HepG2 (cell line): ENCODE measurements around the gene GNA12. TPM values are rescaled to one million over a fixed set of nuclear protein-coding genes. Genes with fewer than 3 reads are reported as not detected.

ENCODE experiments used
- ATAC-seq: fragments of 200-7000 bp; cut with Tn5 transposase; 3 replicates; pipeline ENCODE4 v1.9.1; 2020; ENCODE audit warnings: mild to moderate bottlenecking, moderate library complexity
- BruUV-seq: library from RNA; stranded (reverse); fragments of 400-500 nt; replicated peaks from 2 replicates; lab custom pipeline; 2021; lab: Mats Ljungman, UMichigan
- CTCF ChIA-PET: fragments of 300-600 bp; formaldehyde crosslinking; extraction: SDS; loops from one replicate; lab custom pipeline; 2021; ENCODE audit warnings: low total read pairs, inconsistent platforms, low intra/inter-chr PET ratio; lab: Yijun Ruan, JAX
- POLR2A ChIA-PET: fragments of 350-600 bp; sonication (Branson Sonifier 250); formaldehyde crosslinking; loops from one replicate; lab custom pipeline; 2020; ENCODE audit warnings: antibody characterized with exemption, inconsistent platforms; lab: Yijun Ruan, JAX
- DNase-seq: peaks from one replicate; pipeline ENCODE4 v3.0.0-alpha.2; 2015; ENCODE audit warnings: low spot score
- FAIRE-seq: peaks from 3 replicates; lab custom pipeline; 2011; peaks lifted over from hg19 to GRCh38; lab: Jason Lieb, UNC
- H2AFZ ChIP-seq: one replicate; pipeline ENCODE4 v1.6.1; 2011; ENCODE audit warnings: low read length, inconsistent platforms
- H3K27ac ChIP-seq: fragments of 300-600 bp; 3 replicates; pipeline ENCODE4 v1.8.0; 2011; ENCODE audit warnings: mixed run types, mild to moderate bottlenecking, mixed read lengths, low read length, inconsistent platforms; ENCODE audit not compliant: insufficient read depth; ENCODE audit errors: extremely low read length
- H3K27me3 ChIP-seq, 2 experiments: fragments of 200-600 bp in 1 of 2; 2 replicates in 1 of 2; 3 replicates in 1 of 2; pipeline versions ENCODE4 v1.6.0 to v1.8.0; 2011; ENCODE audit warnings: low read length in 2 of 2, mild to moderate bottlenecking in 2 of 2, moderate library complexity in 2 of 2, inconsistent platforms in 1 of 2; ENCODE audit not compliant: insufficient read depth in 2 of 2, control insufficient read depth in 1 of 2
- H3K36me3 ChIP-seq, 2 experiments: fragments of 200-600 bp in 1 of 2; replicated peaks in 1 of 2; 2 replicates in 1 of 2; 3 replicates in 1 of 2; pipeline versions ENCODE4 v1.5.1 to v1.8.0; 2011; ENCODE audit warnings: low read length in 2 of 2, inconsistent platforms in 1 of 2; ENCODE audit not compliant: insufficient read depth in 2 of 2, control insufficient read depth in 1 of 2
- H3K4me1 ChIP-seq: 2 replicates; pipeline ENCODE4 v1.5.1; 2012; ENCODE audit warnings: low read length, inconsistent platforms; ENCODE audit not compliant: insufficient read depth
- H3K4me2 ChIP-seq: 2 replicates; pipeline ENCODE4 v1.6.0; 2011; ENCODE audit warnings: low read depth, low read length, inconsistent platforms
- H3K4me3 ChIP-seq, 3 experiments: fragments of 200-600 bp in 1 of 3; sonication (generic), shearing (Covaris generic) in 1 of 3; replicated peaks in 1 of 3; 2 replicates each; pipeline ENCODE4 v1.5.1; 2011 to 2016; ENCODE audit warnings: low read length in 3 of 3, inconsistent platforms in 2 of 3, low read depth in 2 of 3, mild to moderate bottlenecking in 2 of 3, control low read depth in 1 of 3, mixed read lengths in 1 of 3; ENCODE audit not compliant: insufficient read depth in 1 of 3
- H3K79me2 ChIP-seq: one replicate; pipeline ENCODE4 v1.6.1; 2011; ENCODE audit warnings: low read length, inconsistent platforms; ENCODE audit not compliant: insufficient read depth
- H3K9ac ChIP-seq: 2 replicates; pipeline ENCODE4 v1.6.0; 2011; ENCODE audit warnings: mild to moderate bottlenecking, low read depth, low read length, inconsistent platforms; ENCODE audit not compliant: insufficient read depth
- H3K9me3 ChIP-seq: 2 replicates; pipeline ENCODE4 v1.5.1; 2012; ENCODE audit warnings: mild to moderate bottlenecking, low read length
- H4K20me1 ChIP-seq: 2 replicates; pipeline ENCODE4 v1.6.0; 2011; ENCODE audit warnings: inconsistent platforms, mild to moderate bottlenecking, low read length, moderate library complexity; ENCODE audit not compliant: insufficient read depth
- ATF7 ChIP-seq, 2 experiments: fragments of 450-650 bp in 1 of 2; sonication (generic) in 1 of 2; formaldehyde crosslinking in 1 of 2; IDR thresholded peaks; 2 replicates each; pipeline versions ENCODE4 v1.4.0 to v1.6.1; 2016 to 2020; ENCODE audit warnings: antibody characterized with exemption in 1 of 2, mild to moderate bottlenecking in 1 of 2, missing genetic modification reagents in 1 of 2
- CEBPB ChIP-seq: IDR thresholded peaks from 2 replicates; pipeline ENCODE4 v1.6.1; 2011; ENCODE audit warnings: low read depth, low read length, improper control_type of control experiment, borderline replicate concordance
- IRX3 ChIP-seq: sonication (generic); formaldehyde crosslinking; IDR thresholded peaks from 2 replicates; pipeline ENCODE4 v1.8.1; 2023; ENCODE audit warnings: mild to moderate bottlenecking, low read depth, missing genetic modification reagents, borderline replicate concordance
- KAT2B ChIP-seq: fragments of 150-350 bp; IDR thresholded peaks from 2 replicates; pipeline ENCODE4 v1.6.1; 2014; ENCODE audit warnings: low read depth, low read length, borderline replicate concordance
- MZF1 ChIP-seq: sonication (generic); formaldehyde crosslinking; IDR thresholded peaks from 2 replicates; pipeline ENCODE4 v1.8.1; 2023; ENCODE audit warnings: mild to moderate bottlenecking, missing genetic modification reagents, borderline replicate concordance
- SETDB1 ChIP-seq: sonication (generic); formaldehyde crosslinking; IDR thresholded peaks from 2 replicates; pipeline ENCODE4 v1.5.1; 2020; ENCODE audit warnings: missing genetic modification reagents, mild to moderate bottlenecking, borderline replicate concordance
- ZFP62 ChIP-seq: sonication (generic); formaldehyde crosslinking; IDR thresholded peaks from 2 replicates; pipeline ENCODE4 v1.4.0; 2020; ENCODE audit warnings: missing genetic modification reagents
- ZNF207 ChIP-seq: fragments of 450-650 bp; IDR thresholded peaks from 2 replicates; pipeline ENCODE4 v1.6.1; 2016; ENCODE audit warnings: antibody characterized with exemption, borderline replicate concordance
- ZNF282 ChIP-seq: fragments of 450-650 bp; IDR thresholded peaks from 2 replicates; pipeline ENCODE4 v1.6.1; 2018; ENCODE audit not compliant: partially characterized antibody
- ZNF503 ChIP-seq: sonication (generic); formaldehyde crosslinking; IDR thresholded peaks from 2 replicates; pipeline ENCODE4 v1.4.0; 2020; ENCODE audit warnings: missing genetic modification reagents
- ZNF512B ChIP-seq: sonication (generic); formaldehyde crosslinking; IDR thresholded peaks from 2 replicates; pipeline ENCODE4 v1.5.1; 2020; ENCODE audit warnings: missing genetic modification reagents, mild to moderate bottlenecking, borderline replicate concordance
- ZNF709 ChIP-seq: sonication (generic); formaldehyde crosslinking; IDR thresholded peaks from 2 replicates; pipeline ENCODE4 v1.5.0; 2020; ENCODE audit warnings: mild to moderate bottlenecking, missing genetic modification reagents
- ZNF841 ChIP-seq: sonication (generic); formaldehyde crosslinking; IDR thresholded peaks from 2 replicates; pipeline ENCODE4 v1.8.1; 2023; ENCODE audit warnings: missing genetic modification reagents, borderline replicate concordance
- ZNF850 ChIP-seq: sonication (generic); formaldehyde crosslinking; conservative IDR thresholded peaks from 2 replicates; pipeline ENCODE4 v1.9.0; 2021; ENCODE audit warnings: mild to moderate bottlenecking, missing genetic modification reagents
- WGBS: methylation state at CpG from one replicate; pipeline ENCODE4 v1.1.6; 2017; ENCODE audit warnings: low lambda C conversion rate; 5-methylcytosine and 5-hydroxymethylcytosine counted together
- in situ Hi-C: cut with HindIII; loops from 2 replicates; pipeline ENCODE4 v1.10.0; 2017; ENCODE audit warnings: low pct_unique_long_range_greater_than_20kb; ENCODE audit not compliant: extremely low pct_ligation_motif_present
- intact Hi-C: fragments of 100-400 bp; cut with micrococcal nuclease; formaldehyde crosslinking; loops from one replicate; pipeline ENCODE4 v1.10.0; 2022; ENCODE audit not compliant: unreplicated experiment
- polyA plus RNA-seq, 8 experiments: library from polyadenylated mRNA; depleted of rRNA in 3 of 8; stranded (reverse) in 7 of 8; unstranded in 1 of 8; fragments of >200 nt; fragmentation: Illumina TruSeq in 4 of 8; extraction: Trizol in 4 of 8; gene quantifications; 2 replicates each; pipeline versions ENCODE4 v1.2.1 to v1.2.3, GENCODE V29; 2011 to 2016; ENCODE audit warnings: low read depth in 4 of 8, missing spikeins in 1 of 8, mixed read lengths in 1 of 8; ENCODE audit not compliant: insufficient read depth in 1 of 8
- total RNA-seq, 5 experiments: library from RNA; depleted of rRNA; stranded (reverse); fragments of >200 nt; fragmentation: Illumina TruSeq; extraction: Trizol; gene quantifications; 2 replicates each; pipeline ENCODE4 v1.2.3, GENCODE V29; 2016; ENCODE audit warnings: low read depth in 1 of 5

Gene GNA12
- total and polyA plus RNA-seq, 2 of the 13 experiments (the other 11 are each of a cell fraction or from before 2014, with no cell fraction given): 16.2 to 50.9 TPM

- Histone ChIP-seq H3K4me3 (no peak overlapping the region), H3K36me3 (peaks cover 10 to 46% of the 10 kb centered on the region in 2 experiments; a peak in 4 of 5 replicates), H3K27me3 (no peaks in the 10 kb centered on the region), H3K79me2 (peaks cover 93% of the 10 kb centered on the region), H2AFZ (no peak overlapping the region), H3K4me1 (peaks cover 60% of the 10 kb centered on the region), H3K9me3 (no peaks in the 10 kb centered on the region), H3K27ac (no peak overlapping the region), H3K4me2 (no peak overlapping the region; the same call in 1 of the 2 replicates), H3K9ac (no peak overlapping the region), H4K20me1 (0 out of 2 replicates have a peak, but pooled peaks cover 2% of the 10 kb centered on the region)
- no TSS peak for BruUV-seq
- ChIA-PET CTCF (no interaction called here), POLR2A (interaction anchor here (0.7 kb wide), 1 partner anchor 23 kb away, joined by 3 read pairs; no protein-coding TSS in a partner anchor)
- 78% methylated on average over 3 of the region's 3 CpGs for WGBS
- in situ Hi-C loops (no loop called here), intact Hi-C loops (no loop called here)
- ATAC-seq (no peak), DNase-seq (no peak), FAIRE-seq (no peak)
- TF ChIP-seq CEBPB (0 out of 2 replicates have a peak, but pooled peaks have one; percentile 1), ATF7 (IDR thresholded peaks at IDR 0.05) (peak; percentile 23; the same call in 1 of the 2 replicates), ATF7 (CRISPR knock-in tag; IDR thresholded peaks at IDR 0.05) (no peak), ZNF503 (CRISPR knock-in tag) (no peak), ZFP62 (CRISPR knock-in tag) (no peak)
Measured at GRCh38 chr7:2838451-2838850, 5.7 kb downstream of the GNA12 start.

- no peak overlapping the region for H3K4me2 ChIP-seq
- WGBS: 93% methylated on average over 3 of the region's 3 CpGs
Measured at GRCh38 chr7:2837496-2837895, 6.6 kb downstream of the GNA12 start.

More at GRCh38 chr7:2837496-2837895, 6.6 kb downstream of the GNA12 start:
- peaks cover 93% of the 10 kb centered on the region for H3K79me2 ChIP-seq
- FAIRE-seq (no peak), DNase-seq (no peak), ATAC-seq (no peak)
- H3K36me3 ChIP-seq: peaks cover 10 to 46% of the 10 kb centered on the region in 2 experiments; a peak in 4 of 5 replicates
- no peaks in the 10 kb centered on the region for H3K27me3 ChIP-seq
- intact Hi-C loops (no loop called here), in situ Hi-C loops (no loop called here)
- peaks cover 60% of the 10 kb centered on the region for H3K4me1 ChIP-seq
- H4K20me1 ChIP-seq: 0 out of 2 replicates have a peak, but pooled peaks cover 2% of the 10 kb centered on the region
- H3K9me3 ChIP-seq: no peaks in the 10 kb centered on the region
- no peak overlapping the region for H2AFZ ChIP-seq
- POLR2A ChIA-PET: no interaction called here
- no peak for TF ChIP-seq ZNF709 (CRISPR knock-in tag)
- no peak for TF ChIP-seq ZNF282
- no peak for TF ChIP-seq ZNF850 (CRISPR knock-in tag)
- TF ChIP-seq SETDB1 (CRISPR knock-in tag): no peak
- no peak for TF ChIP-seq IRX3 (CRISPR knock-in tag)
- no peak for TF ChIP-seq MZF1 (CRISPR knock-in tag)
- TF ChIP-seq ZNF841 (CRISPR knock-in tag): no peak
- no peak for TF ChIP-seq ZNF512B (CRISPR knock-in tag)
- no peak for TF ChIP-seq KAT2B
- TF ChIP-seq ZNF207: no peak
- H3K27ac ChIP-seq: no peak overlapping the region
- BruUV-seq: no TSS peak
- CTCF ChIA-PET: no interaction called here
- H3K4me3 ChIP-seq: no peak overlapping the region
- H3K9ac ChIP-seq: no peak overlapping the region
